Lower lobe of right lung (tissue), 2 donors: Measurements from ENCODE around the gene HOMER1. TPM values are rescaled to one million over a fixed set of nuclear protein-coding genes. Genes with fewer than 3 reads are reported as not detected.
A peak's percentile ranks its signal among the peaks of the same experiment; 100 is the strongest.

ENCODE experiments used
- ATAC-seq, 2 donors: fragments of 200-7000 bp; cut with Tn5 transposase; one replicate each; pipeline ENCODE4 v1.9.1; 2020 to 2022; ENCODE audit warnings: mild to moderate bottlenecking in 2 of 2, moderate library complexity in 2 of 2
- DNase-seq: peaks from one replicate; pipeline ENCODE4 v3.0.0-alpha.2; 2020
- H3K27ac ChIP-seq: fragments of 200-600 bp; one replicate; pipeline ENCODE4 v1.8.0; 2022
- H3K27me3 ChIP-seq: fragments of 200-600 bp; one replicate; pipeline ENCODE4 v1.8.0; 2022; ENCODE audit warnings: low read depth
- H3K36me3 ChIP-seq: fragments of 200-600 bp; one replicate; pipeline ENCODE4 v1.8.0; 2022; ENCODE audit warnings: mild to moderate bottlenecking
- H3K4me1 ChIP-seq: fragments of 200-600 bp; one replicate; pipeline ENCODE4 v1.8.0; 2022
- H3K4me3 ChIP-seq: fragments of 200-600 bp; one replicate; pipeline ENCODE4 v1.8.0; 2022; ENCODE audit warnings: mild to moderate bottlenecking
- H3K9me3 ChIP-seq: fragments of 200-600 bp; one replicate; pipeline ENCODE4 v1.8.0; 2022
- CTCF ChIP-seq: fragments of 200-600 bp; IDR thresholded peaks from one replicate; pipeline ENCODE4 v1.8.0; 2022; ENCODE audit warnings: antibody characterized with exemption, mild to moderate bottlenecking
- intact Hi-C: fragments of 100-400 bp; cut with DNase I; formaldehyde crosslinking; loops from one replicate; pipeline ENCODE4 v1.11.0; 2022
- total RNA-seq: library from RNA; stranded (reverse); fragmentation: NEBNext Ultra II Directional; extraction: Animal tissue kit (Norgen Biotek cat#: 25700); gene quantifications from one replicate; pipeline ENCODE4 v1.2.1, GENCODE V29; 2021
- donor health status: DM: no; HTN: yes; CAD: no; lungs with severe emphysema.

Gene HOMER1
- total RNA-seq, 1 donor from 2014 or later = 6.9 TPM

- DNase-seq (no peak), ATAC-seq (peak in 1 of 2 donors; percentile 35)
- no peak overlapping the region for H3K4me3 ChIP-seq
- peaks cover 24% of the 10 kb centered on the region for H3K27me3 ChIP-seq
- H3K4me1 ChIP-seq = no peaks in the 10 kb centered on the region
- no peaks in the 10 kb centered on the region for H3K9me3 ChIP-seq
- no peak for TF ChIP-seq CTCF
- H3K27ac ChIP-seq = no peak overlapping the region
- intact Hi-C loops = no loop called here
- H3K36me3 ChIP-seq = no peaks in the 10 kb centered on the region
These were observed 6.4 kb downstream of the HOMER1 start for GRCh38 chr5:79507251-79508205.

GRCh38 chr5:79505138-79505537, 8.8 kb downstream of the HOMER1 start:
- Histone ChIP-seq H3K4me3 (no peak overlapping the region), H3K27me3 (no peaks in the 10 kb centered on the region), H3K27ac (no peak overlapping the region), H3K9me3 (no peaks in the 10 kb centered on the region), H3K4me1 (no peaks in the 10 kb centered on the region), H3K36me3 (no peaks in the 10 kb centered on the region)
- DNase-seq (no peak), ATAC-seq (no peak)
- intact Hi-C loops = no loop called here
- no peak for TF ChIP-seq CTCF

- no peaks in the 10 kb centered on the region for H3K36me3 ChIP-seq
- H3K27me3 ChIP-seq = no peaks in the 10 kb centered on the region
- H3K9me3 ChIP-seq = no peaks in the 10 kb centered on the region
- intact Hi-C loops = no loop called here
- DNase-seq = no peak
- no peak overlapping the region for H3K27ac ChIP-seq
- no peak overlapping the region for H3K4me3 ChIP-seq
- H3K4me1 ChIP-seq = no peaks in the 10 kb centered on the region
- no peak for ATAC-seq
- TF ChIP-seq CTCF = no peak
These were observed 10.0 kb downstream of the HOMER1 start for GRCh38 chr5:79503794-79504495.

- Histone ChIP-seq H3K27me3 (no peaks in the 10 kb centered on the region), H3K27ac (no peak overlapping the region), H3K4me1 (no peaks in the 10 kb centered on the region), H3K36me3 (no peaks in the 10 kb centered on the region), H3K4me3 (no peak overlapping the region), H3K9me3 (no peaks in the 10 kb centered on the region)
- intact Hi-C loops = no loop called here
- ATAC-seq (no peak), DNase-seq (no peak)
- no peak for TF ChIP-seq CTCF
These were observed 14.2 kb downstream of the HOMER1 start for GRCh38 chr5:79499640-79500273.

GRCh38 chr5:79495311-79495710, 18.6 kb downstream of the HOMER1 start:
- no peak for TF ChIP-seq CTCF
- H3K27me3 ChIP-seq = no peaks in the 10 kb centered on the region
- intact Hi-C loops = no loop called here
- no peaks in the 10 kb centered on the region for H3K36me3 ChIP-seq
- no peak for DNase-seq
- H3K4me1 ChIP-seq = no peaks in the 10 kb centered on the region
- no peak overlapping the region for H3K4me3 ChIP-seq
- peak; percentile 90 to 92 for ATAC-seq
- H3K27ac ChIP-seq = no peak overlapping the region
- H3K9me3 ChIP-seq = no peaks in the 10 kb centered on the region
